ENCODE results near the gene ZBP1.

Gene ZBP1

DNA sequence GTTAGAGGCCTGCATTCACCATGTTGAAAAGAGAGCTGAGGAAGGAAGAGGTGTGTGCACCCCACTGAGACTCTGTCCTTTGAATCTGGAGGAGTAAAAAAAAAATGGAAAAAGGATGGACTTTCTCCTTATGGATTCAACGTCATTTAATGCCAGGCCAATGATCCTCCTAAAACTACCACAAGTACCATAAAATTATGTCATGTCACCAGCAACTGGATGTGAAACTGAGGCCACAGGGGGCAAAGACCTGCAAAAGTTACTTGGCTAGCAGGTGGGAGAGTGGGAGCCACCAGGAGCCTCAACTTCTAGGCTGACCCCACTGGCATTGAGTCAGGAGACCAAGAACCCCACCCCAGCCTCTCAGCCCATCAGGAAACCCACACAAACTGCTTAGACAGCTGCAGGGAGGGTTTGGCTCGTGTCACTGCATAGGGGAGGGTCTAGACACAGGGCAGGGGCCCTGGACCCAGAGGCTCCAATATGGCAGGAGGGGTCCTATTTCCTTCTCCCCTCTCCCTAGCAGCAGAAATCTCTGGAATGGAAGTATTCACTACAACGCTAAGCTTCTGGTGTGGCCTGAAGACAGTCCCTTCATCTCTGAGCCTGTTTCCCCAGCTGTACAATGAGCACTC lies 48.3 kb downstream of the ZBP1 start:
- DNase-seq (ENCODE audit: low spot score): no peak

- DNase-seq (ENCODE audit: low spot score): no peak
Measured at GRCh38 chr20:57570920-57571319, 49.3 kb downstream of the ZBP1 start.

GRCh38 chr20:57570145-57570850 lies 49.9 kb downstream of the ZBP1 start:
- DNase-seq (ENCODE audit: low spot score): no peak

DNA sequence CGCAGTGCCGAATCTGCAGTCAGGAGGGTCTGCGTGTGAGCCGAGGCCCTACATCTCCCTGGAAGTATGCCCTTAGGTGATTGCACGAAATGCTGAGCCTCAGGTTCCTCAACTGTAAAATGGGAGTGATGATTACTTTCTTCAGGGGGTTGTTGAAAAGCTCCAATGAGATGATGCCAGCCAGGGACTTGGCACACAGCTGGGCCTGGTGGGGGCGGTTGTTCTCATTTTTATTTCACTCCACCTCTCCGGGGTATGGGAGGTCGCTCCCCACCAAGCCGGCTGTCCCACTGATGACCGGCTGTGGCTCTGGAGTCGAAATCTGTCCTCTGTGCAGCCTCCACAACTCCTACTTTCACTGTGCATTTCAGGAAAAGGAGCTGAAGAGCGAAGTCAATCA lies 51.3 kb downstream of the ZBP1 start:
- DNase-seq (ENCODE audit: low spot score): no peak

GRCh38 chr20:57568088-57568896 lies 51.9 kb downstream of the ZBP1 start:
- no peak for DNase-seq (ENCODE audit: low spot score)

DNA sequence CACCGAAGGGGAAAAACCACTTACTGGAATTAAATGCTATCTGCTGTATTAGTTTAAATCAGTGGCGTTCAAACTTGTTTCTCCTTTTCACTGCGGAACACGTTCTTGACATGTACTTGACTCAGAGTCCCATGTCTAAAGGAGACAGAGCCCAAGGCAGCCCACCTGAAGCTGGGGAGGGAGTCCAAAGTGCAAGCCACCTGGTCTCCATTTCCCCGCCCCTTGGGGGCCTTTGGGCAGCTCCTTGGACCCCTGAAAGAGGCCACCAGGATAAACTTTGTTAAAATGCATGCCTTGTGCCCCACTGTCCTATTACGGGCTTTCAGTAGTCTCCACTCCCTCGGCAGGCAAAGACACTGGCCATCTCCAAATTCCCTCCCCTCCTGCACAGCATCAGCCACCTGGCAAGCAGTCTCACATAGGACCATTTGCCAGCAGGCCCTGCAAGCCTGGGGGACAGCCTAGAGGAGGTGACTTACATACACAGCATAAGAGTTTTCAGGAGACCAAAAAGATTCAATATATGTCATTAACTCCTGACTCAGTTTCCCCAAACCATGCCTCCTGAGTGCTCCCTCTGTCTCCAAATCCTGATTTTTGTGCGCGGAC lies 52.7 kb downstream of the ZBP1 start:
- DNase-seq (ENCODE audit: low spot score): no peak

GRCh38 chr20:57566803-57567459 lies 53.3 kb downstream of the ZBP1 start:
- DNase-seq (ENCODE audit: low spot score): no peak

DNA sequence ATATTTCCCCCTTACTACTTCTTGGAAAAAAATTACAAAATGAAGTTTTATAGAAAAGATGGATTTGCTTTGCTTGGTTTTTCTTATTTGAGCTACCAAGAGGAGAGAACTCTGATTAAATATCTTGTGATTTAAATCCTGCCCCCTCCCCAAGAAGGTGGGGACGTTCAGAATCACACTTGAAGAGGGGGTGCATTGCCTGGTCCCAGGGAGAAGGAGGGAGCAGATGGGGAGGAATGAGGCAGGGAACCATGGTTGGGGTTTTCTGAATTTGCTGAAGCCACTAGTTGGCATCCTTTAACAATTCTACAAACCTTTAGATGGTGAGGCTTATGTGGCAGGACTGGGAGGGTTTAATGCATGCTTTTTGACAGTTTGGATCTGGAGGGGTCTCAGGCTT lies 53.8 kb downstream of the ZBP1 start:
- DNase-seq (ENCODE audit: low spot score): no peak

DNA sequence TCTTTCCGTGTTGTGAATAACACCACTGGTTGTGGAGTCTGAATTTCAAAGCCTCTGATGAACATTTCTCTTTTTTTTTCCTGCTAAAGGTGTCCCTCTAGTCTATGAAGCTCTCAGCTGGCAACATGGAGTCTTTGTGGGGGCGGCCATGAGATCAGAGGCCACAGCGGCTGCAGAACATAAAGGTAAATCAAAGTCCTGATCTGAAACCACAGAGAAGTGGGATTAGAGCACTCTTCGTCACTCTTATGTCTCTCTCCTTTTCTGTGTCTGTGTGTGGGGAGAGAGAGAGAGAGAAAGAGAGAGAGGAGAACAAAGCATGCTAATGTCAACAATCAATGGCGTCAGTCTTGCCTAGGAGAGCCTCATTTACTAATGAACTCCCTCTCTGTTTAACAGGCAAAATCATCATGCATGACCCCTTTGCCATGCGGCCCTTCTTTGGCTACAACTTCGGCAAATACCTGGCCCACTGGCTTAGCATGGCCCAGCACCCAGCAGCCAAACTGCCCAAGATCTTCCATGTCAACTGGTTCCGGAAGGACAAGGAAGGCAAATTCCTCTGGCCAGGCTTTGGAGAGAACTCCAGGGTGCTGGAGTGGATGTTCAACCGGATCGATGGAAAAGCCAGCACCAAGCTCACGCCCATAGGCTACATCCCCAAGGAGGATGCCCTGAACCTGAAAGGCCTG lies 55.1 kb downstream of the ZBP1 start:
- DNase-seq (ENCODE audit: low spot score): no peak

DNA sequence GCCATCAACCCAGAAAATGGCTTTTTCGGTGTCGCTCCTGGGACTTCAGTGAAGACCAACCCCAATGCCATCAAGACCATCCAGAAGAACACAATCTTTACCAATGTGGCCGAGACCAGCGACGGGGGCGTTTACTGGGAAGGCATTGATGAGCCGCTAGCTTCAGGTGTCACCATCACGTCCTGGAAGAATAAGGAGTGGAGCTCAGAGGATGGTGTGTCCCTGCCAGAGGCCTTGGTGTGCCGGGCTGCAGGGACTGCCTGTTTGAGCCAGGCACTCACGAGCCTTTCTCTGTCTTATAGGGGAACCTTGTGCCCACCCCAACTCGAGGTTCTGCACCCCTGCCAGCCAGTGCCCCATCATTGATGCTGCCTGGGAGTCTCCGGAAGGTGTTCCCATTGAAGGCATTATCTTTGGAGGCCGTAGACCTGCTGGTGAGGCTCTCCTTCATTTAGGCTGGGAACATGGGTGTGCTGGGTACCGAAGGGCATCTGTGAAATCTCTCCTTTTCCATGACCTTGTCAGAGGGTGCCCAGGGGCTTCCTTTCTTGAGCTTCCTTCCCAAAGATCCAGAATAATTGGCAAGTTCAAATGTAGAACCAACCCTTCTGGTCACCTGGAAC lies 55.9 kb downstream of the ZBP1 start:
- no peak for DNase-seq (ENCODE audit: low spot score)

GRCh38 chr20:57563522-57563921 lies 56.7 kb downstream of the ZBP1 start:
- DNase-seq (ENCODE audit: low spot score): no peak

DNA sequence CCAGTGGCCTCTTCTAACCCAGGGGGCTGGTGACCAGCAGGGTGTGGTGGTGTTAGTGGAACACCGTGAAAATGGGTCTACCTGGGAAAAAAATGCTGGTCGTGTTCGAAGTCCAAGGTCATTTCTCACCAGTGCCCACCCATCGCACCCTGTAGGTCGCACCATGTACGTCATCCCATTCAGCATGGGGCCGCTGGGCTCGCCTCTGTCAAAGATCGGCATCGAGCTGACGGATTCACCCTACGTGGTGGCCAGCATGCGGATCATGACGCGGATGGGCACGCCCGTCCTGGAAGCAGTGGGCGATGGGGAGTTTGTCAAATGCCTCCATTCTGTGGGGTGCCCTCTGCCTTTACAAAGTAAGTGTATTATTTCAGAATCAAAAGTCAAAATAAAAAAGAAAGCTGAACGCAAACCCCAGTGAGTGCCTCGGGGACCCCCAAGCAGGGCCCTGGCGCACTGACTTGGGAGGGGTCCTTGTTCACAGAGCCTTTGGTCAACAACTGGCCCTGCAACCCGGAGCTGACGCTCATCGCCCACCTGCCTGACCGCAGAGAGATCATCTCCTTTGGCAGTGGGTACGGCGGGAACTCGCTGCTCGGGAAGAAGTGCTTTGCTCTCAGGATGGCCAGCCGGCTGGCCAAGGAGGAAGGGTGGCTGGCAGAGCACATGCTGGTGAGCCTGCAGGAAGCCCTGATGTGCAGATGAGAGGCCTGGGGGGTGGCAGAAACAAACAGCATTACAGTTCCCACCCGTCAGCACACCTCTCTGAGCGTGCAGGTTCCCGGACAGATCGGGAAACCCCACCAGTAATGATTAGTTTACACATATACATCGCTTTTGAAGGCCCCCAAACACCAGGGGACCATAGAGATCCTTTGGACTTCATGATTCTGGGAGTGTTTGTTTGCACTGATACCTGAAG lies 57.4 kb downstream of the ZBP1 start:
- DNase-seq (ENCODE audit: low spot score): no peak

GRCh38 chr20:57561356-57562279 lies 58.6 kb downstream of the ZBP1 start:
- DNase-seq (ENCODE audit: low spot score): no peak

- no peak for DNase-seq (ENCODE audit: low spot score)
Measured at GRCh38 chr20:57560554-57561355, 59.5 kb downstream of the ZBP1 start, which contains the start of gene PCK1. TSS of gene PCK1 (plus strand) at chr20:57561110. CDS start at chr20:57561412, 302 bp downstream.

DNA sequence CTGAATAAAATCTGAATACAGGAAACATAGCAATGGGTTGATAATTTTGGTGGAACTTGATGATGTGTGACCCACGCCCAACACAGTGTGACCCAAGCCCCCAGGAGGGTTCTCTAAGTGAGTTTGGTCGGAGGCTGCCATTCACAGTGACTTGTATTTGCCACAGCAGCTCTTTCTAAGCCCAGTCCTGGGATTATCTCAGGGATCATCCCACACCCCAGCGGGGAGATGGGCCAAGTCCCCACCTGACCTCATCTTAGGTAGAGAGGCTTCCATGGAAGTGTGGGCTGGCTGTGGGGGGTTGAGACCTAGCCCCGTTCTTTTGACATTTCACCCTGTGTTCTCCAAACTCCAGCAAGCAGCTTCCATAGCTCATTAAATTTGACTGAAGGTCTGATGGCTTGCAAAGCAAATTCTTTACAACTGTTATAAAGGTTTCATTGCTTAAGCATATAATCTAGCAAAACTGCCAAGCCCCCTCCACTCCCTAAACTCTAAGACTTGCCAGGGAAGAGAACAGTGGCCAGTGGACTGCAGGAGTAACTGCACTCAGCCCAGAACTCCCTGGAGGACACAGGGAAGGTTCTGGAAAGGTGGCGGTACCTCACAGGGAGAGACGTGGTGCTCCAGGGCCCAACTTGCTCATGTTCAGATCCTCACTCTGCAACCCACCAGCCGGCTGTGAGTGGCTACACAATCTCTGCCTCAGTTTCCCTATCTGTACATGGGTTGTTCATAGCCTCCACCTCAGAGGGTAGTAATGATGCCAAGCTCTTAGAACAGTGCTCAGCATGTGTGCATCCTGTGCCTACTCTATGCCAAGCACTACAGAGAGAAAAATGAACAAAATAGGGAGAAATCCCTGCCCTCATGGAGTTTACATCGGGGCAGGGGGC lies 60.3 kb downstream of the ZBP1 start:
- DNase-seq (ENCODE audit: low spot score): no peak

GRCh38 chr20:57559289-57559634 lies 61.0 kb downstream of the ZBP1 start:
- DNase-seq (ENCODE audit: low spot score): no peak

All from left forelimb (tissue), 1 donor.